GM23338 (cell line): Measurements from ENCODE around the gene CFH. TPM values are rescaled to one million over a fixed set of nuclear protein-coding genes. Genes with fewer than 3 reads are reported as not detected.
"Not testable (repeated sequence)": the region's sequence is repeated elsewhere in the genome, so short reads cannot be mapped to it uniquely, and the experiment has no call there.

Experiments
- ATAC-seq: fragments of 200-7000 bp; cut with Tn5 transposase; 3 replicates; pipeline ENCODE4 v1.9.1; 2020
- DNase-seq: peaks from one replicate; pipeline ENCODE4 v3.0.0-alpha.2; 2015; ENCODE audit warnings: low spot score
- H2AFZ ChIP-seq: fragments of 200-600 bp; sonication (generic); 2 replicates; pipeline ENCODE4 v1.8.0; 2016; ENCODE audit warnings: antibody characterized with exemption, mild to moderate bottlenecking, moderate library complexity
- H3F3A ChIP-seq: fragments of 200-600 bp; sonication (generic); replicated peaks from 2 replicates; pipeline ENCODE4 v1.8.0; 2017; ENCODE audit warnings: antibody characterized with exemption, mixed run types, low read depth
- H3K27ac ChIP-seq: fragments of 200-600 bp; sonication (generic); 2 replicates; pipeline ENCODE4 v1.6.1; 2016; ENCODE audit warnings: low read depth
- H3K27me3 ChIP-seq: fragments of 200-600 bp; sonication (generic); 2 replicates; pipeline ENCODE4 v1.8.0; 2016; ENCODE audit warnings: mild to moderate bottlenecking, mixed run types, moderate library complexity; ENCODE audit not compliant: insufficient read depth
- H3K36me3 ChIP-seq: fragments of 200-600 bp; sonication (generic); 2 replicates; pipeline ENCODE4 v1.8.0; 2016; ENCODE audit warnings: mild to moderate bottlenecking; ENCODE audit not compliant: insufficient read depth
- H3K4me1 ChIP-seq: fragments of 200-600 bp; sonication (generic); 2 replicates; pipeline ENCODE4 v1.8.0; 2016; ENCODE audit warnings: mild to moderate bottlenecking, moderate library complexity; ENCODE audit not compliant: insufficient read depth
- H3K4me2 ChIP-seq: fragments of 200-600 bp; sonication (generic); 2 replicates; pipeline ENCODE4 v1.7.1; 2017; ENCODE audit warnings: mixed run types
- H3K4me3 ChIP-seq: fragments of 200-600 bp; sonication (generic); 2 replicates; pipeline ENCODE4 v1.6.1; 2016; ENCODE audit warnings: mixed run types
- H3K79me2 ChIP-seq: fragments of 200-600 bp; sonication (generic); replicated peaks from 2 replicates; pipeline ENCODE4 v1.8.0; 2017; ENCODE audit warnings: mild to moderate bottlenecking; ENCODE audit not compliant: insufficient read depth
- H3K9me2 ChIP-seq: fragments of 200-600 bp; sonication (generic); 2 replicates; pipeline ENCODE4 v1.8.0; 2017; ENCODE audit not compliant: insufficient read depth
- H4K20me1 ChIP-seq: fragments of 200-600 bp; sonication (generic); replicated peaks from 2 replicates; pipeline ENCODE4 v1.8.0; 2017; ENCODE audit warnings: mild to moderate bottlenecking; ENCODE audit not compliant: insufficient read depth
- H3K27ac Mint-ChIP-seq: 2 replicates; pipeline ENCODE4 v1.8.0; 2020; ENCODE audit warnings: inconsistent platforms, mild to moderate bottlenecking, moderate library complexity, mixed read lengths
- H3K27me3 Mint-ChIP-seq: 3 replicates; pipeline ENCODE4 v1.8.0; 2022; ENCODE audit warnings: low read depth, mild to moderate bottlenecking, moderate library complexity, mixed read lengths, inconsistent platforms; ENCODE audit not compliant: insufficient read depth, poor library complexity
- H3K36me3 Mint-ChIP-seq: 3 replicates; pipeline ENCODE4 v1.8.0; 2021; ENCODE audit warnings: low read depth, mild to moderate bottlenecking, inconsistent platforms, moderate library complexity, mixed read lengths
- H3K4me1 Mint-ChIP-seq: 3 replicates; pipeline ENCODE4 v1.8.0; 2020; ENCODE audit warnings: mild to moderate bottlenecking, inconsistent platforms, mixed read lengths
- H3K4me3 Mint-ChIP-seq: 3 replicates; pipeline ENCODE4 v1.8.0; 2021; ENCODE audit warnings: moderate library complexity, mild to moderate bottlenecking, inconsistent platforms, mixed read lengths
- H3K9me3 Mint-ChIP-seq: 3 replicates; pipeline ENCODE4 v1.8.0; 2020; ENCODE audit warnings: moderate library complexity, mild to moderate bottlenecking, inconsistent platforms, mixed read lengths
- polyA plus RNA-seq: library from polyadenylated mRNA; unstranded; fragments of >200 nt; fragmentation: Nextera tagmentation; extraction: Ambion mirVana; gene quantifications from 2 replicates; pipeline ENCODE4 v1.2.1, GENCODE V29; 2016
- total RNA-seq: library from RNA; depleted of rRNA; stranded (reverse); fragments of >200 nt; shearing (Covaris generic); gene quantifications from 2 replicates; pipeline ENCODE4 v1.2.3, GENCODE V29; 2014; rRNA removed

The CFH gene
- total and polyA plus RNA-seq, 2 experiments from 2014 or later, result not detected

DNA sequence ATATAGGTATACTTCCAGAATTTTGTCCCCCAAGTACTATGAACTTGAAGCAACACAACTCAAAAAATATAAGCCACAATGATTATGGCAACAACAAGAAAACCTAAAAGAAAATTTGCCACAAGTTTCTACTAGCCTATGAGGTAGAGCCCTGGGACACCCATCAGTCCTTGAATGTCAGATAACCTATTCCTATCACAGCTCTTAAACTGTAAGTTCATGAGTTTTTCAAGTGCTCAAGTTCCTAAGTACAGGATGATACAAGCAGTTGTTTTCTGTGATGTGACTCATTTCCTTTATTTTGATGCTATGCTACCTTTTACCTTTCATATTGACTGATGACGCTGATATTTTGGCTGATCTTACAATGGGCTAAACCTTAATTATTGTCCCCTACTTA lies 139.4 kb downstream of the CFH start:
- H3K4me1 ChIP-seq, result peaks cover 19% of the 10 kb centered on the region
- not testable (repeated sequence) for H3F3A ChIP-seq, H3K4me3 Mint-ChIP-seq, H3K27me3 Mint-ChIP-seq, H3K79me2 ChIP-seq, ATAC-seq, H3K27me3 ChIP-seq, H3K27ac ChIP-seq, H3K27ac Mint-ChIP-seq, H3K9me2 ChIP-seq, H2AFZ ChIP-seq, H3K4me2 ChIP-seq, H3K4me3 ChIP-seq, H4K20me1 ChIP-seq, DNase-seq, H3K36me3 ChIP-seq
- Mint-ChIP-seq H3K36me3 (peaks cover 10% of the 10 kb centered on the region; the same call in 2 of the 3 replicates), H3K4me1 (peaks cover 18% of the 10 kb centered on the region), H3K9me3 (peaks cover 20% of the 10 kb centered on the region)

DNA sequence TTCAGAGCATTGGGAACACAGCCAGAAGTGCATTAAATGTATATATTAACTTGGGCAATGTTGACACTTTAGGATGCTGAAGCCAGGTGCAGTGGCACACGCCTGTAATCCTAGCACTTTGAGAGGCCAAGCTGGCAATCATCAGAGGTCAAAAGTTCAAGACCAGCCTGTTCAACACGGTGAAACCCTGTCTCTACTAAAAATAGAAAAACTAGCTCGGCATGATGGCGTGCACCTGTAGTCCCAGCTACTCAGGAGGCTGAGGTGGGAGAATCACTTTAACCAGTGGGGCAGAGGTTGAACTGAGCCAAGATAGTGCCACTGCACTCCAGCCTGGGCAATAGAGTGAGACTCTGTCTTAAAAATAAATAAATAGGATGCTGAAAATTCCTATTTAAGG lies 142.3 kb downstream of the CFH start:
- not testable (repeated sequence) for H3F3A ChIP-seq, H3K4me3 Mint-ChIP-seq, H4K20me1 ChIP-seq, H3K79me2 ChIP-seq, H3K9me2 ChIP-seq, H3K27me3 ChIP-seq, DNase-seq, H3K4me1 ChIP-seq, H3K4me2 ChIP-seq, H3K27ac Mint-ChIP-seq, H3K27ac ChIP-seq, H3K27me3 Mint-ChIP-seq, H3K4me3 ChIP-seq, H3K36me3 Mint-ChIP-seq, H3K36me3 ChIP-seq, H2AFZ ChIP-seq, H3K4me1 Mint-ChIP-seq, ATAC-seq
- H3K9me3 Mint-ChIP-seq, result peaks cover 18% of the 10 kb centered on the region

Other genes with a start within 250 kb of the CFH start
- gene KCNT2, start 43.6 kb upstream of the CFH start, total RNA-seq, result 10.1 and 13.4 TPM in 2 replicates
- 3.5 and 5.4 TPM in 2 replicates for gene KCNT2, start 43.6 kb upstream of the CFH start, polyA plus RNA-seq
- gene CFHR3, start 122.8 kb downstream of the CFH start, total RNA-seq, result 0.17 and 2.0 TPM in 2 replicates
- gene CFHR3, start 122.8 kb downstream of the CFH start, polyA plus RNA-seq, result 1.4 and 2.2 TPM in 2 replicates
- not detected in 2 replicates for gene CFHR1, start 167.7 kb downstream of the CFH start, total RNA-seq
- gene CFHR1, start 167.7 kb downstream of the CFH start, polyA plus RNA-seq, result not detected in 2 replicates
- not detected in 2 replicates for gene CFHR4, start 236.0 kb downstream of the CFH start, total RNA-seq
- not detected in 2 replicates for gene CFHR4, start 236.0 kb downstream of the CFH start, polyA plus RNA-seq